ENCODE results near the gene HCRTR1. TPM values are rescaled to one million over a fixed set of nuclear protein-coding genes. Genes with fewer than 3 reads are reported as not detected.

The HCRTR1 gene
- total RNA-seq, 6 donors from 2014 or later = 2.1 TPM; not detected in 5

DNA sequence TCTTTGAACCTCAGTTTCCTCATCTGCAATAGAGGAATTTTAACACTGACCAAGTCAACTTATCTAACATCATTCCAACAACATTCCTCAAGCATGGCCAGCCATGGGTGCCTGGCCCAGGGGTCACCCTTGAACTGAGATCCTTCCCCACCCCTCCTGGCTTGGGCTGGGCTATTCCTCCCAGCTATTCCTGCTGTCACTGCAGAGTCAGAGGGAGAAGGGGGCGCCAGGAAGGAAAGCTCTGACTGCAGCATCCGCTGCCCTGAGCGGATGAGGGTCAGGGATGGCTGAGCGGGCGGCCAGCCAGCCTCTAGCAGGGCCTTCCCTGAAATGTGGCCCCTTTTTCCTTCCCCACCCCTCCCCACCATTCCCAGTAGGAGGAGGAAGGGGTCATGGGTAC, 38.1 kb upstream of the HCRTR1 start:
- peaks cover 50 to 53% (median 51%) of the 10 kb centered on the region in 4 donors for H3K4me1 ChIP-seq
- H3K4me3 ChIP-seq = peak overlapping the region; percentile 11 to 40 (median 28)
- no peak for ATAC-seq (ENCODE audit: low FRiP score in 2 of 2)
- peak overlapping the region; percentile 73 to 85 (median 79) for H3K27ac ChIP-seq
- no peak for DNase-seq
- H3K36me3 ChIP-seq = peaks cover 0 to 20% (median under 1%) of the 10 kb centered on the region in 4 donors
- H3K9me3 ChIP-seq = no peaks in the 10 kb centered on the region
- WGBS, 2 donors = 43 to 74% methylated on average over 3 to 5 of the region's 5 CpGs
- no peaks in the 10 kb centered on the region for H3K27me3 ChIP-seq
- TF ChIP-seq POLR2A (IDR thresholded peaks at IDR 0.05) (no peak), POLR2AphosphoS5 (IDR thresholded peaks at IDR 0.05) (peak in 1 of 2 donors; percentile 1)

- ATAC-seq (ENCODE audit: low FRiP score in 2 of 2) = no peak
- WGBS, 2 donors = 67 to 70% methylated on average over 3 to 5 of the region's 5 CpGs
- peaks cover 0 to 31% (median 11%) of the 10 kb centered on the region in 4 donors for H3K36me3 ChIP-seq
- H3K4me1 ChIP-seq = peaks cover 49 to 51% (median 50%) of the 10 kb centered on the region in 4 donors
- DNase-seq = no peak
- H3K4me3 ChIP-seq = peak overlapping the region in 2 of 4 donors; percentile 32 to 40
- no peaks in the 10 kb centered on the region for H3K27me3 ChIP-seq
- H3K27ac ChIP-seq = peak overlapping the region; percentile 73 to 85 (median 79)
- no peaks in the 10 kb centered on the region for H3K9me3 ChIP-seq
- no peak for TF ChIP-seq EP300 (IDR thresholded peaks at IDR 0.05)
- no peak for TF ChIP-seq CTCF (IDR thresholded peaks at IDR 0.05)
- no peak for TF ChIP-seq POLR2A (IDR thresholded peaks at IDR 0.05)
- no peak for TF ChIP-seq POLR2AphosphoS5 (IDR thresholded peaks at IDR 0.05)
These were observed 37.0 kb upstream of the HCRTR1 start for GRCh38 chr1:31580513-31580870.

- H3K27me3 ChIP-seq = no peaks in the 10 kb centered on the region
- ATAC-seq (ENCODE audit: low FRiP score in 2 of 2) (no peak), DNase-seq (no peak)
- peaks cover 45 to 50% (median 46%) of the 10 kb centered on the region in 4 donors for H3K4me1 ChIP-seq
- peak overlapping the region in 2 of 4 donors; percentile 1 to 40 for H3K4me3 ChIP-seq
- 88 to 93% methylated on average over 15 of the region's 15 CpGs for WGBS, 2 donors
- TF ChIP-seq POLR2AphosphoS5 (IDR thresholded peaks at IDR 0.05) = no peak
- no peak for TF ChIP-seq EP300 (IDR thresholded peaks at IDR 0.05)
- TF ChIP-seq CTCF (IDR thresholded peaks at IDR 0.05) = no peak
- TF ChIP-seq POLR2A (IDR thresholded peaks at IDR 0.05) = no peak
- no peaks in the 10 kb centered on the region for H3K9me3 ChIP-seq
- H3K36me3 ChIP-seq = peaks cover 0 to 37% (median 13%) of the 10 kb centered on the region in 4 donors
- H3K27ac ChIP-seq = peak overlapping the region; percentile 73 to 85 (median 79)
These were observed 36.4 kb upstream of the HCRTR1 start for GRCh38 chr1:31580891-31581603.

GRCh38 chr1:31581821-31582810, 35.4 kb upstream of the HCRTR1 start:
- peak overlapping the region; percentile 25 to 85 (median 79) for H3K27ac ChIP-seq
- H3K36me3 ChIP-seq = peaks cover 0 to 45% (median 13%) of the 10 kb centered on the region in 4 donors
- H3K9me3 ChIP-seq = no peaks in the 10 kb centered on the region
- no peak overlapping the region for H3K4me3 ChIP-seq
- DNase-seq (no peak), ATAC-seq (ENCODE audit: low FRiP score in 2 of 2) (no peak)
- no peaks in the 10 kb centered on the region for H3K27me3 ChIP-seq
- H3K4me1 ChIP-seq = peaks cover 42 to 56% (median 49%) of the 10 kb centered on the region in 4 donors
- 76 to 81% methylated on average over 12 of the region's 12 CpGs for WGBS, 2 donors
- TF ChIP-seq CTCF (IDR thresholded peaks at IDR 0.05) (no peak), EP300 (IDR thresholded peaks at IDR 0.05) (no peak), POLR2AphosphoS5 (IDR thresholded peaks at IDR 0.05) (no peak), POLR2A (IDR thresholded peaks at IDR 0.05) (no peak)

Data from upper lobe of left lung (tissue), 6 donors.